HL-60 (cell line): Measurements from ENCODE around the gene MIX23.

ENCODE experiments used
- DNase-seq, 2 experiments: peaks; one replicate each; pipeline ENCODE4 v3.0.0-alpha.2; 2010 to 2020; ENCODE audit warnings: low read depth in 1 of 2, low spot score in 1 of 2
- H3K27ac ChIP-seq: fragments of 250-450 bp; sonication (Bioruptor Pico); replicated peaks from 2 replicates; pipeline ENCODE4 v1.5.1; 2020; ENCODE audit warnings: mild to moderate bottlenecking, moderate library complexity
- H3K27me3 ChIP-seq: fragments of 250-450 bp; sonication (Bioruptor Pico); 2 replicates; pipeline ENCODE4 v1.5.1; 2021; ENCODE audit warnings: mild to moderate bottlenecking, moderate library complexity; ENCODE audit not compliant: insufficient read depth, poor library complexity, severe bottlenecking
- H3K4me3 ChIP-seq: replicated peaks from 2 replicates; pipeline ENCODE4 v1.5.1; 2011; ENCODE audit warnings: mild to moderate bottlenecking, control low read depth, low read length; ENCODE audit not compliant: insufficient read depth
- GABPA ChIP-seq: IDR thresholded peaks from 2 replicates; pipeline ENCODE4 v1.6.1; 2012; ENCODE audit warnings: low read depth
- POLR2AphosphoS5 ChIP-seq: IDR thresholded peaks from 2 replicates; pipeline ENCODE4 v1.6.1; 2012; ENCODE audit warnings: low read depth
- SPI1 ChIP-seq: IDR thresholded peaks from 2 replicates; pipeline ENCODE4 v1.6.1; 2012; ENCODE audit warnings: low read depth, mild to moderate bottlenecking, borderline replicate concordance
- TF ChIP-seq, protein P1 (sequence below): IDR thresholded peaks from 2 replicates; pipeline ENCODE4 v1.6.1; 2012; ENCODE audit warnings: low read depth; ENCODE audit not compliant: insufficient replicate concordance
- TF ChIP-seq, protein P2 (sequence below): IDR thresholded peaks from one replicate; pipeline ENCODE4 v1.5.1; 2011; ENCODE audit warnings: low read length, control low read depth, inconsistent platforms; ENCODE audit not compliant: insufficient read depth

Gene MIX23

DNA sequence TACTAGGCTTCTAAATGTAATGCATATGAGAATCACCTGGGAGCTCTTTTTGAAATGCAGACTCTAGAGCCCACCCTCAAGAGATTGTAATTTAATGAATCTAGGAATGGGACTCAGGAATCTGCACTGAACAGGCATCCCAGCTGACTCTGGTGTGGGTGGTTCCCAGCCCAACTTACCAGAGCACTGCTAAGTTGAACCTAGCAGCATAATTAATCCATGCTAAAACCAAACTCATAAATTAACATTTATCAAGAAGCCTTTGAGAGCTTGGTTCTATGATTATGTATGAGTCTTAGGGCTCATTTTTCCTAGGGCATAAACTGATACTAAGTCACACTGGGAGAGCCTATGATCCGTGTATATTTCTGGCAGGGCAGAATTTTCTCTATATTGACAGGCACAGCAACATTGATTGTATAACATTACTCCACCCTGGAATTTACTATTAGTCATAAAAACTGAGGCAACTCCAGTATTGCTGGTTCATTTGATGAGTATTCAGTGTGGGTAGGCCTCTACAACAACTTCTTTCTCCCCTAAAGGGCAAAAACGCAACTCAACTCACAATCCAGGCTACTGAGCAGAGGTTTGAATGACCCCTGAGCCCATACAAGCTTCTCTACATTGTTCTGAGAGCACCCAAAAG lies 68.7 kb downstream of the MIX23 start:
- TF ChIP-seq, protein P1, sequence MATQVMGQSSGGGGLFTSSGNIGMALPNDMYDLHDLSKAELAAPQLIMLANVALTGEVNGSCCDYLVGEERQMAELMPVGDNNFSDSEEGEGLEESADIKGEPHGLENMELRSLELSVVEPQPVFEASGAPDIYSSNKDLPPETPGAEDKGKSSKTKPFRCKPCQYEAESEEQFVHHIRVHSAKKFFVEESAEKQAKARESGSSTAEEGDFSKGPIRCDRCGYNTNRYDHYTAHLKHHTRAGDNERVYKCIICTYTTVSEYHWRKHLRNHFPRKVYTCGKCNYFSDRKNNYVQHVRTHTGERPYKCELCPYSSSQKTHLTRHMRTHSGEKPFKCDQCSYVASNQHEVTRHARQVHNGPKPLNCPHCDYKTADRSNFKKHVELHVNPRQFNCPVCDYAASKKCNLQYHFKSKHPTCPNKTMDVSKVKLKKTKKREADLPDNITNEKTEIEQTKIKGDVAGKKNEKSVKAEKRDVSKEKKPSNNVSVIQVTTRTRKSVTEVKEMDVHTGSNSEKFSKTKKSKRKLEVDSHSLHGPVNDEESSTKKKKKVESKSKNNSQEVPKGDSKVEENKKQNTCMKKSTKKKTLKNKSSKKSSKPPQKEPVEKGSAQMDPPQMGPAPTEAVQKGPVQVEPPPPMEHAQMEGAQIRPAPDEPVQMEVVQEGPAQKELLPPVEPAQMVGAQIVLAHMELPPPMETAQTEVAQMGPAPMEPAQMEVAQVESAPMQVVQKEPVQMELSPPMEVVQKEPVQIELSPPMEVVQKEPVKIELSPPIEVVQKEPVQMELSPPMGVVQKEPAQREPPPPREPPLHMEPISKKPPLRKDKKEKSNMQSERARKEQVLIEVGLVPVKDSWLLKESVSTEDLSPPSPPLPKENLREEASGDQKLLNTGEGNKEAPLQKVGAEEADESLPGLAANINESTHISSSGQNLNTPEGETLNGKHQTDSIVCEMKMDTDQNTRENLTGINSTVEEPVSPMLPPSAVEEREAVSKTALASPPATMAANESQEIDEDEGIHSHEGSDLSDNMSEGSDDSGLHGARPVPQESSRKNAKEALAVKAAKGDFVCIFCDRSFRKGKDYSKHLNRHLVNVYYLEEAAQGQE: no peak
- TF ChIP-seq, protein P2, sequence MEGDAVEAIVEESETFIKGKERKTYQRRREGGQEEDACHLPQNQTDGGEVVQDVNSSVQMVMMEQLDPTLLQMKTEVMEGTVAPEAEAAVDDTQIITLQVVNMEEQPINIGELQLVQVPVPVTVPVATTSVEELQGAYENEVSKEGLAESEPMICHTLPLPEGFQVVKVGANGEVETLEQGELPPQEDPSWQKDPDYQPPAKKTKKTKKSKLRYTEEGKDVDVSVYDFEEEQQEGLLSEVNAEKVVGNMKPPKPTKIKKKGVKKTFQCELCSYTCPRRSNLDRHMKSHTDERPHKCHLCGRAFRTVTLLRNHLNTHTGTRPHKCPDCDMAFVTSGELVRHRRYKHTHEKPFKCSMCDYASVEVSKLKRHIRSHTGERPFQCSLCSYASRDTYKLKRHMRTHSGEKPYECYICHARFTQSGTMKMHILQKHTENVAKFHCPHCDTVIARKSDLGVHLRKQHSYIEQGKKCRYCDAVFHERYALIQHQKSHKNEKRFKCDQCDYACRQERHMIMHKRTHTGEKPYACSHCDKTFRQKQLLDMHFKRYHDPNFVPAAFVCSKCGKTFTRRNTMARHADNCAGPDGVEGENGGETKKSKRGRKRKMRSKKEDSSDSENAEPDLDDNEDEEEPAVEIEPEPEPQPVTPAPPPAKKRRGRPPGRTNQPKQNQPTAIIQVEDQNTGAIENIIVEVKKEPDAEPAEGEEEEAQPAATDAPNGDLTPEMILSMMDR: no peak
- TF ChIP-seq POLR2AphosphoS5 (no peak), SPI1 (no peak), GABPA (no peak)
- no peaks in the 10 kb centered on the region for H3K27me3 ChIP-seq
- DNase-seq: no peak
- no peak overlapping the region for H3K4me3 ChIP-seq
- H3K27ac ChIP-seq: no peak overlapping the region

DNA sequence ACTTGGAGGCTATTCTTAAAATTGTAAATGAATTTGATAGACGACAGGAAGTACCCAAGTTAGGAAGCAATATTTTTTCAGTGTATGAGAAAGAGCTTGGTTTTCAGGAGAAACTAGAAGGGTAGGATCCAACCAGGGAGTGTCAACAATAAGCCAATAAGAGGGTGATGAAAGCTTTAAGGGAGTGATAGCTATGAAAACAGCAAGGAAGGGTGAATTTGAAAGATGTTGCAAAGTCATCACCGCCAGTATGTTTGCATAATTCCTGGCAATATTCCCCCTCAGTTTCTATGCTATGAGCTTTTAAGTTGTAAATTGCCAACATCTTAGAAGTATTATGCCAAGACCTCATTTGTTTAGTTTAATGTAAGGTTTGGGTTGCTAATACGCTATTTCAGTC lies 69.8 kb downstream of the MIX23 start:
- H3K27me3 ChIP-seq: no peaks in the 10 kb centered on the region
- peak overlapping the region; percentile 48 for H3K27ac ChIP-seq
- no peak overlapping the region for H3K4me3 ChIP-seq
- TF ChIP-seq, protein P1: no peak
- TF ChIP-seq SPI1 (no peak), GABPA (no peak)
- peak; percentile 21 to 64 for DNase-seq

DNA sequence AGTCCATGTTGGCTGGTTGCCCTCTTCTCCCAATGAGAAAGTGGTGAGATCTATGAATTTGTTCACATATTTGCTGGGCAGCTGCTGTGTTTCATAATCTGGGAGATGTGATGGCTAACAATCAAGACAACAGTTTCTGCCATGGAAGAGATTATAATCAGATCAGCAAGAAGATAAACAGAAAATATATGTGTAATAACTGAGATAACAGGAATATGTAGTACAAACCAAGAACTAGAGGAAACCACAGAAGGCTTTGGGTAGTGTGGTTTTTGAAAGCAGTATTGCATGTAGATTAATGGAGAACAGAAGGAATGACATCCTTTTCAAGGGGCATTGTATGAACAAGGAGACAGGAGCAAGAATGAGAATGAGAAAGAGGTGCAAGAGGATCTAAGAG lies 70.2 kb downstream of the MIX23 start:
- H3K27me3 ChIP-seq: no peaks in the 10 kb centered on the region

DNA sequence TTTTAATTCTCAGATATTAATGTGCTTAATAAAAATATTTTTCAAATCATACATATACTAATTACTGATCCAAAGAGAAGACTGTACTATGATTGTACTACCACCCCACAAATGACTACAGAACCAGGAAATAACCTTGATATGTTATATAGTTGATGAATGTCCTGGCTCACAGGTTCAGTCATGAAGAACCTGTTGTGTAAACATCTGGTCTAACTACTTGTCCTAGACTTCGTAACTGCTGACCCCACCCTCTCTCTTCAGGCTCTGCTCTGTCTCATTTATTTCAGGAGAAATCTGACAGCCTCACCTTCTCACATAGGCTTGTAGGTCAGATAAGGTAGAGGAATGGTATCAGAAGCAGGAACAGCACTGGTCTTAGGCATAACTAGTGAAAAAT lies 72.7 kb downstream of the MIX23 start:
- Histone ChIP-seq H3K4me3 (no peak overlapping the region), H3K27ac (no peak overlapping the region; the same call in 1 of the 2 replicates), H3K27me3 (no peaks in the 10 kb centered on the region)
- TF ChIP-seq, protein P2: no peak
- TF ChIP-seq SPI1: no peak
- no peak for TF ChIP-seq GABPA
- no peak for DNase-seq

More for the DNA sequence above, 70.2 kb downstream of the MIX23 start:
- peak in 1 of 2 experiments; percentile 52 for DNase-seq
- TF ChIP-seq SPI1 (no peak), POLR2AphosphoS5 (peak; percentile 33; the same call in 1 of the 2 replicates)
- no peak overlapping the region for H3K4me3 ChIP-seq
- peak overlapping the region; percentile 48 for H3K27ac ChIP-seq
